Right atrium auricular region (tissue), 2 donors: ENCODE data around the gene RBM23. TPM values are rescaled to one million over a fixed set of nuclear protein-coding genes. Genes with fewer than 3 reads are reported as not detected.

Source experiments
- DNase-seq: peaks from one replicate; pipeline ENCODE4 v3.0.0-alpha.2; 2019; ENCODE audit warnings: low spot score
- H3K27ac ChIP-seq, 2 donors: fragments of 200-600 bp; sonication (generic); 1 replicate in 1 of 2; 2 replicates in 1 of 2; pipeline ENCODE4 v1.5.1; 2016 to 2019
- H3K27me3 ChIP-seq, 2 donors: fragments of 200-600 bp; sonication (generic); one replicate each; pipeline versions ENCODE4 v1.5.1 to v1.6.0; 2017 to 2019
- H3K36me3 ChIP-seq: fragments of 200-600 bp; sonication (generic); one replicate; pipeline ENCODE4 v1.5.1; 2016
- H3K4me1 ChIP-seq, 2 donors: fragments of 200-600 bp; sonication (generic); one replicate each; pipeline versions ENCODE4 v1.5.1 to v1.6.0; 2017 to 2019
- H3K4me3 ChIP-seq, 2 donors: fragments of 200-600 bp; sonication (generic); 1 replicate in 1 of 2; 2 replicates in 1 of 2; pipeline ENCODE4 v1.5.1; 2017 to 2019; ENCODE audit warnings: mild to moderate bottlenecking in 1 of 2, moderate library complexity in 1 of 2
- H3K9me3 ChIP-seq, 2 donors: fragments of 200-600 bp; sonication (generic); one replicate each; pipeline ENCODE4 v1.5.1; 2019
- CTCF ChIP-seq, 2 donors: fragments of 200-600 bp; sonication (generic); IDR thresholded peaks; one replicate each; pipeline ENCODE4 v1.5.1; 2019; ENCODE audit warnings: antibody characterized with exemption in 2 of 2
- total RNA-seq, 2 donors: library from RNA; depleted of rRNA; stranded (reverse); fragments of >200 nt; gene quantifications; one replicate each; pipeline ENCODE4 v1.1.0, GENCODE V29; 2016

The RBM23 gene
- total RNA-seq, 2 donors from 2014 or later = 76.5 to 774 TPM

- TF ChIP-seq CTCF (IDR thresholded peaks at IDR 0.05) = no peak
- Histone ChIP-seq H3K9me3 (no peaks in the 10 kb centered on the region), H3K4me1 (peaks cover 0 to 4% of the 10 kb centered on the region in 2 donors), H3K36me3 (peaks cover 62% of the 10 kb centered on the region), H3K4me3 (no peak overlapping the region), H3K27me3 (no peaks in the 10 kb centered on the region), H3K27ac (no peak overlapping the region)
- DNase-seq = no peak
Observed at GRCh38 chr14:22910916-22911315, 8.0 kb downstream of the RBM23 start.

GRCh38 chr14:22908601-22909000, 10.3 kb downstream of the RBM23 start:
- H3K36me3 ChIP-seq = peaks cover 83% of the 10 kb centered on the region
- no peaks in the 10 kb centered on the region for H3K4me1 ChIP-seq

GRCh38 chr14:22907429-22907828, 11.5 kb downstream of the RBM23 start:
- H3K9me3 ChIP-seq = no peaks in the 10 kb centered on the region
- H3K4me1 ChIP-seq = no peaks in the 10 kb centered on the region
- DNase-seq = no peak
- H3K27me3 ChIP-seq = no peaks in the 10 kb centered on the region
- H3K4me3 ChIP-seq = no peak overlapping the region
- no peak for TF ChIP-seq CTCF (IDR thresholded peaks at IDR 0.05)
- H3K36me3 ChIP-seq = peaks cover 90% of the 10 kb centered on the region
- no peak overlapping the region for H3K27ac ChIP-seq

More at GRCh38 chr14:22908601-22909000, 10.3 kb downstream of the RBM23 start:
- TF ChIP-seq CTCF (IDR thresholded peaks at IDR 0.05) = no peak
- no peak overlapping the region for H3K27ac ChIP-seq
- DNase-seq = no peak
- H3K27me3 ChIP-seq = no peaks in the 10 kb centered on the region
- no peak overlapping the region for H3K4me3 ChIP-seq
- no peaks in the 10 kb centered on the region for H3K9me3 ChIP-seq

GRCh38 chr14:22906073-22906472, 12.9 kb downstream of the RBM23 start:
- Histone ChIP-seq H3K36me3 (peaks cover 99% of the 10 kb centered on the region), H3K4me3 (no peak overlapping the region)
- DNase-seq = no peak

GRCh38 chr14:22905627-22906026, 13.3 kb downstream of the RBM23 start:
- no peak overlapping the region for H3K27ac ChIP-seq
- H3K9me3 ChIP-seq = no peaks in the 10 kb centered on the region
- no peak for DNase-seq
- no peaks in the 10 kb centered on the region for H3K27me3 ChIP-seq
- no peak overlapping the region for H3K4me3 ChIP-seq
- H3K4me1 ChIP-seq = no peaks in the 10 kb centered on the region
- peaks cover 99% of the 10 kb centered on the region for H3K36me3 ChIP-seq
- TF ChIP-seq CTCF (IDR thresholded peaks at IDR 0.05) = no peak

More at GRCh38 chr14:22906073-22906472, 12.9 kb downstream of the RBM23 start:
- no peaks in the 10 kb centered on the region for H3K4me1 ChIP-seq
- TF ChIP-seq CTCF (IDR thresholded peaks at IDR 0.05) = no peak
- H3K9me3 ChIP-seq = no peaks in the 10 kb centered on the region
- no peak overlapping the region for H3K27ac ChIP-seq
- no peaks in the 10 kb centered on the region for H3K27me3 ChIP-seq

GRCh38 chr14:22903742-22904087, 15.2 kb downstream of the RBM23 start:
- H3K27ac ChIP-seq = no peak overlapping the region
- no peaks in the 10 kb centered on the region for H3K27me3 ChIP-seq
- H3K9me3 ChIP-seq = no peaks in the 10 kb centered on the region
- H3K4me1 ChIP-seq = peaks cover 0 to 9% of the 10 kb centered on the region in 2 donors
- TF ChIP-seq CTCF (IDR thresholded peaks at IDR 0.05) = no peak
- DNase-seq = no peak
- H3K36me3 ChIP-seq = peaks cover 84% of the 10 kb centered on the region
- H3K4me3 ChIP-seq = no peak overlapping the region
